PFSK-1 (cell line): ENCODE data around the gene OR10G6. TPM values are rescaled to one million over a fixed set of nuclear protein-coding genes. Genes with fewer than 3 reads are reported as not detected.

Experiments
- FOXP2 ChIP-seq: optimal IDR thresholded peaks from 2 replicates; pipeline ENCODE3; 2011; ENCODE audit warnings: borderline replicate concordance, control low read depth, inconsistent platforms; ENCODE audit not compliant: insufficient read depth; ENCODE audit errors: extremely low read length, extremely low read depth
- POLR2AphosphoS5 ChIP-seq: IDR thresholded peaks from 2 replicates; pipeline ENCODE4 v1.6.1; 2012; ENCODE audit warnings: low read depth, mild to moderate bottlenecking, control low read depth, low read length, moderate library complexity
- REST ChIP-seq, 2 experiments: IDR thresholded peaks; 2 replicates each; pipeline versions ENCODE4 v1.6.1 to v1.8.0; 2011 to 2012; ENCODE audit warnings: low read depth in 2 of 2, low read length in 2 of 2, control low read depth in 1 of 2, inconsistent platforms in 1 of 2, mild to moderate bottlenecking in 1 of 2, moderate library complexity in 1 of 2; ENCODE audit not compliant: insufficient read depth in 1 of 2
- SIN3A ChIP-seq: IDR thresholded peaks from 2 replicates; pipeline ENCODE4 v1.6.1; 2012; ENCODE audit warnings: mild to moderate bottlenecking, low read length, moderate library complexity, borderline replicate concordance; ENCODE audit not compliant: insufficient read depth
- TAF1 ChIP-seq: IDR thresholded peaks from 2 replicates; pipeline ENCODE4 v1.6.1; 2012; ENCODE audit warnings: low read length, control low read depth, borderline replicate concordance; ENCODE audit not compliant: insufficient read depth
- polyA plus RNA-seq: library from polyadenylated mRNA; unstranded; fragments of >200 nt; gene quantifications from one replicate; pipeline ENCODE4 v1.2.1, GENCODE V29; 2012; ENCODE audit warnings: low read depth, missing spikeins; ENCODE audit not compliant: insufficient read length

OR10G6 gene
- not detected for polyA plus RNA-seq

- TF ChIP-seq POLR2AphosphoS5 (no peak), REST (IDR thresholded peaks at IDR 0.05; ENCODE audit: insufficient read depth in 1 of 2, low read depth in 2 of 2, low read length in 2 of 2) (no peak), SIN3A (no peak), TAF1 (no peak), FOXP2 (no peak)
These were observed at the start of gene OR10G6 for GRCh38 chr11:123995119-123995518. Gene OR10G6 (minus strand): TSS chr11:123995161. CDS start chr11:123995161, 0 bp downstream.

- TF ChIP-seq REST (IDR thresholded peaks at IDR 0.05; ENCODE audit: insufficient read depth in 1 of 2, low read depth in 2 of 2, low read length in 2 of 2) (no peak), POLR2AphosphoS5 (no peak), FOXP2 (no peak), TAF1 (no peak), SIN3A (no peak)
These were observed 48.5 kb upstream of the OR10G6 start for GRCh38 chr11:124043420-124043819.

GRCh38 chr11:124041254-124041653 is 46.3 kb upstream of the OR10G6 start, which contains the start of gene OR10G7:
Gene OR10G7 (minus strand): TSS chr11:124041325. CDS start chr11:124039001, 2,324 bp downstream.
- TF ChIP-seq REST (IDR thresholded peaks at IDR 0.05; ENCODE audit: insufficient read depth in 1 of 2, low read depth in 2 of 2, low read length in 2 of 2) (0 out of 4 replicates have a peak, but pooled peaks of 1 of the 2 experiments have one; percentile 25), TAF1 (no peak)

- TF ChIP-seq SIN3A, result no peak
- TF ChIP-seq FOXP2, result no peak
- no peak for TF ChIP-seq TAF1
- no peak for TF ChIP-seq POLR2AphosphoS5
- TF ChIP-seq REST (IDR thresholded peaks at IDR 0.05; ENCODE audit: insufficient read depth in 1 of 2, low read depth in 2 of 2, low read length in 2 of 2), result no peak
These were observed 44.6 kb upstream of the OR10G6 start for GRCh38 chr11:124039557-124039956.

- TF ChIP-seq TAF1 (no peak), SIN3A (no peak), REST (IDR thresholded peaks at IDR 0.05; ENCODE audit: insufficient read depth in 1 of 2, low read depth in 2 of 2, low read length in 2 of 2) (no peak), POLR2AphosphoS5 (no peak), FOXP2 (no peak)
These were observed 41.7 kb upstream of the OR10G6 start for GRCh38 chr11:124036666-124037065.
